A673 (cell line): ENCODE data around the gene HIGD1C.

ENCODE experiments used
- EZH2 ChIP-seq: fragments of 200-600 bp; sonication (generic); IDR thresholded peaks from 2 replicates; pipeline ENCODE4 v1.6.1; 2017; ENCODE audit warnings: borderline replicate concordance, low read depth, mild to moderate bottlenecking, mixed read lengths, antibody characterized with exemption, low read length; ENCODE audit not compliant: poor library complexity, severe bottlenecking
- TF ChIP-seq, protein P1 (sequence below): fragments of 300-800, 200-600 bp; sonication (generic); conservative IDR thresholded peaks from 2 replicates; pipeline ENCODE4 v1.5.1; 2017; ENCODE audit warnings: low read depth, mild to moderate bottlenecking, antibody characterized with exemption, low read length, moderate library complexity, mixed read lengths

DNA sequence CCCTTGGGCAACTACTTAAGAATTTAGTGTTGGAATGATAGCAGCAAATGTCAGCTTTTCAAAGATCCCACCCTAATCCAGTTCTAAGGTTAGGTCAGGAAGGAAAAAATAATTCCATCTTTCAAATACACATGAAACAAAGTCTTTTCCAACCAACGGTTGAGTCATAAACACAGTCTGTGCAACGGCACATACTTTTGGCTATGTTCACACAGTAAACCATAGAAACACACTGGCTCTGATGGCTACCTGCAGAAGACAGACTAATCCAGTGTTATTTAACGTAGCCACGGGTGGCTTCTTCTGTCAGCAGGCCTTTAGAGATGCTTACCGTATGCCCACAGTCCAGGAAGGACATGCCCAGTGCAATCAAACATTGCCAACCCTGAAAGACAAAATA is 35.7 kb downstream of the HIGD1C start:
- TF ChIP-seq, protein P1, sequence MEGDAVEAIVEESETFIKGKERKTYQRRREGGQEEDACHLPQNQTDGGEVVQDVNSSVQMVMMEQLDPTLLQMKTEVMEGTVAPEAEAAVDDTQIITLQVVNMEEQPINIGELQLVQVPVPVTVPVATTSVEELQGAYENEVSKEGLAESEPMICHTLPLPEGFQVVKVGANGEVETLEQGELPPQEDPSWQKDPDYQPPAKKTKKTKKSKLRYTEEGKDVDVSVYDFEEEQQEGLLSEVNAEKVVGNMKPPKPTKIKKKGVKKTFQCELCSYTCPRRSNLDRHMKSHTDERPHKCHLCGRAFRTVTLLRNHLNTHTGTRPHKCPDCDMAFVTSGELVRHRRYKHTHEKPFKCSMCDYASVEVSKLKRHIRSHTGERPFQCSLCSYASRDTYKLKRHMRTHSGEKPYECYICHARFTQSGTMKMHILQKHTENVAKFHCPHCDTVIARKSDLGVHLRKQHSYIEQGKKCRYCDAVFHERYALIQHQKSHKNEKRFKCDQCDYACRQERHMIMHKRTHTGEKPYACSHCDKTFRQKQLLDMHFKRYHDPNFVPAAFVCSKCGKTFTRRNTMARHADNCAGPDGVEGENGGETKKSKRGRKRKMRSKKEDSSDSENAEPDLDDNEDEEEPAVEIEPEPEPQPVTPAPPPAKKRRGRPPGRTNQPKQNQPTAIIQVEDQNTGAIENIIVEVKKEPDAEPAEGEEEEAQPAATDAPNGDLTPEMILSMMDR, result no peak
- no peak for TF ChIP-seq EZH2
